Esophagus squamous epithelium (tissue), 4 donors: ENCODE results near the gene MCUR1.

Experiments
- CTCF ChIP-seq, 6 experiments: fragments of 450-650 bp in 4 of 6; fragments of 200-600 bp in 2 of 6; sonication (generic) in 2 of 6; IDR thresholded peaks; one replicate each; pipeline ENCODE4 v1.5.1; 2016 to 2019; ENCODE audit warnings: antibody characterized with exemption in 6 of 6, mild to moderate bottlenecking in 4 of 6, moderate library complexity in 4 of 6
- POLR2A ChIP-seq, 4 donors: fragments of 450-650 bp; IDR thresholded peaks; one replicate each; pipeline ENCODE4 v1.6.1; 2017; ENCODE audit warnings: antibody characterized with exemption in 4 of 4, mild to moderate bottlenecking in 4 of 4, moderate library complexity in 3 of 4

GRCh38 chr6:13859871-13860555 lies 45.7 kb upstream of the MCUR1 start:
- TF ChIP-seq CTCF (IDR thresholded peaks at IDR 0.05) (no peak), POLR2A (IDR thresholded peaks at IDR 0.05) (no peak)
